ENCODE results near the gene MPPED2. TPM values are rescaled to one million over a fixed set of nuclear protein-coding genes. Genes with fewer than 3 reads are reported as not detected.

The MPPED2 gene
- total RNA-seq, 6 experiments from 2014 or later, result 0.12 to 1.8 (median 0.75) TPM

- H3K9me3 ChIP-seq, result no peaks in the 10 kb centered on the region
- H3K27ac ChIP-seq, result no peak overlapping the region
- TF ChIP-seq POLR2A (IDR thresholded peaks at IDR 0.05), result no peak
- TF ChIP-seq CTCF (IDR thresholded peaks at IDR 0.05), result no peak
- peaks cover 0 to 14% (median 0%) of the 10 kb centered on the region in 4 donors for H3K4me1 ChIP-seq
- H3K27me3 ChIP-seq, result no peaks in the 10 kb centered on the region
- no peaks in the 10 kb centered on the region for H3K36me3 ChIP-seq
- no peak for DNase-seq
- no peak for ATAC-seq
- no peak overlapping the region for H3K4me3 ChIP-seq
- 47% methylated on average over 5 of the region's 5 CpGs for WGBS (ENCODE audit: insufficient coverage, low coverage, low lambda C conversion rate, missing lambda C conversion rate)
- intact Hi-C loops (cut with DNase I), result no loop called here
These were observed 132.0 kb downstream of the MPPED2 start for GRCh38 chr11:30454111-30454510.

- intact Hi-C loops (cut with DNase I), result no loop called here
- Histone ChIP-seq H3K4me1 (peaks cover 0 to 14% (median 0%) of the 10 kb centered on the region in 4 donors), H3K27me3 (no peaks in the 10 kb centered on the region), H3K27ac (no peak overlapping the region), H3K9me3 (no peaks in the 10 kb centered on the region), H3K4me3 (no peak overlapping the region), H3K36me3 (no peaks in the 10 kb centered on the region)
- ATAC-seq, result no peak
- 75% methylated on average over 1 of the region's 1 CpG for WGBS (ENCODE audit: insufficient coverage, low coverage, low lambda C conversion rate, missing lambda C conversion rate)
- DNase-seq, result no peak
- TF ChIP-seq POLR2A (IDR thresholded peaks at IDR 0.05) (no peak), CTCF (IDR thresholded peaks at IDR 0.05) (no peak)
These were observed 132.4 kb downstream of the MPPED2 start for GRCh38 chr11:30453705-30454104.

- 56% methylated on average over 1 of the region's 1 CpG for WGBS (ENCODE audit: insufficient coverage, low coverage, low lambda C conversion rate, missing lambda C conversion rate)
- intact Hi-C loops (cut with DNase I), result no loop called here
These were observed 133.3 kb downstream of the MPPED2 start for GRCh38 chr11:30452842-30453241.

DNA sequence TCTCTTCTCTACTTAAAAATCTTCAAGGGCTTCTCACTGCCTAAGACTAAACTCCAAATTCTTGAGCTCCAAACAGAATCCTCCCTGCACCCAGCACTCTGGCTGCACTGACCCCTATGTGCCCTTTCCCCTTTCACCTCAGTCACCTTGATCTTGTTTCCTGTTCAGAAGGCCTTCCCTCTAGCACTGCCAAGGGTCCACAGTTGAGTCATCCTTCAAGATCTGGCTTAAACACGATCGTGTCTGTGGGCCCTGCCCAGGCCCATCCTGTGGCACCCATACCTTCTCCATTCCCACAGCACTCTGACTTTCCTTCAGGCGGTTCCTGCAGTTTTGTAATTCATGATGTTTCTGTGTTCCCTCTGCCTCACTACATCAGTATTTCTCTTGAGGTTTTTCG, 134.0 kb downstream of the MPPED2 start:
- Histone ChIP-seq H3K4me1 (peaks cover 0 to 14% (median 0%) of the 10 kb centered on the region in 4 donors), H3K27me3 (no peaks in the 10 kb centered on the region), H3K36me3 (no peaks in the 10 kb centered on the region), H3K9me3 (no peaks in the 10 kb centered on the region), H3K27ac (no peak overlapping the region), H3K4me3 (no peak overlapping the region)
- intact Hi-C loops (cut with DNase I), result no loop called here
- 54% methylated on average over 4 of the region's 4 CpGs for WGBS (ENCODE audit: insufficient coverage, low coverage, low lambda C conversion rate, missing lambda C conversion rate)
- DNase-seq, result no peak
- TF ChIP-seq CTCF (IDR thresholded peaks at IDR 0.05) (no peak), POLR2A (IDR thresholded peaks at IDR 0.05) (no peak)
- ATAC-seq, result peak in 3 of 4 donors; percentile 14 to 71 (median 45)

More at GRCh38 chr11:30452842-30453241, 133.3 kb downstream of the MPPED2 start:
- H3K4me1 ChIP-seq, result peaks cover 0 to 14% (median 0%) of the 10 kb centered on the region in 4 donors
- no peak for DNase-seq
- H3K4me3 ChIP-seq, result no peak overlapping the region
- H3K36me3 ChIP-seq, result no peaks in the 10 kb centered on the region
- ATAC-seq, result peak in 3 of 4 donors; percentile 39 to 79 (median 75)
- H3K27me3 ChIP-seq, result no peaks in the 10 kb centered on the region
- H3K9me3 ChIP-seq, result no peaks in the 10 kb centered on the region
- no peak overlapping the region for H3K27ac ChIP-seq
- TF ChIP-seq CTCF (IDR thresholded peaks at IDR 0.05) (no peak), POLR2A (IDR thresholded peaks at IDR 0.05) (no peak)

- no peaks in the 10 kb centered on the region for H3K36me3 ChIP-seq
- H3K27me3 ChIP-seq, result no peaks in the 10 kb centered on the region
- DNase-seq, result no peak
- intact Hi-C loops (cut with DNase I), result no loop called here
- no peaks in the 10 kb centered on the region for H3K9me3 ChIP-seq
- no peak for ATAC-seq
- H3K27ac ChIP-seq, result no peak overlapping the region
- no peak overlapping the region for H3K4me3 ChIP-seq
- 69% methylated on average over 5 of the region's 5 CpGs for WGBS (ENCODE audit: insufficient coverage, low coverage, low lambda C conversion rate, missing lambda C conversion rate)
- peaks cover 0 to 14% (median 0%) of the 10 kb centered on the region in 4 donors for H3K4me1 ChIP-seq
- no peak for TF ChIP-seq POLR2A (IDR thresholded peaks at IDR 0.05)
- TF ChIP-seq CTCF (IDR thresholded peaks at IDR 0.05), result no peak
These were observed 134.5 kb downstream of the MPPED2 start for GRCh38 chr11:30451626-30452025.
